SK-N-SH (cell line): Measurements from ENCODE around the gene NTM. TPM values are rescaled to one million over a fixed set of nuclear protein-coding genes. Genes with fewer than 3 reads are reported as not detected.

Experiments used
- CTCF ChIA-PET: fragments of 300-600, 350-600 bp; formaldehyde crosslinking; extraction: SDS; loops from one replicate; lab custom pipeline; 2021; lab: Yijun Ruan, JAX
- POLR2A ChIA-PET: fragments of 350-600 bp; sonication (Branson Sonifier 250); formaldehyde crosslinking; extraction: SDS; loops from one replicate; lab custom pipeline; 2020; ENCODE audit warnings: antibody characterized with exemption, inconsistent platforms; lab: Yijun Ruan, JAX
- DNase-seq: peaks from one replicate; pipeline ENCODE4 v3.0.0; 2012
- H2AFZ ChIP-seq: fragments of 200-600 bp; sonication (generic); 2 replicates; pipeline ENCODE4 v1.8.1; 2016; ENCODE audit warnings: antibody characterized with exemption, mild to moderate bottlenecking, low read depth
- H3F3A ChIP-seq: fragments of 200-600 bp; sonication (generic); replicated peaks from 2 replicates; pipeline ENCODE3; 2016; ENCODE audit warnings: antibody characterized with exemption, mild to moderate bottlenecking; ENCODE audit not compliant: insufficient read depth
- H3K27ac ChIP-seq, 2 experiments: fragments of 200-500 bp in 1 of 2; fragments of 200-600 bp in 1 of 2; sonication (Bioruptor generic) in 1 of 2; sonication (generic), shearing (Covaris generic) in 1 of 2; 2 replicates each; pipeline versions ENCODE4 v1.5.1 to v1.6.1; 2014 to 2016; ENCODE audit warnings: low read depth in 2 of 2, inconsistent platforms in 1 of 2, low read length in 1 of 2, mild to moderate bottlenecking in 1 of 2, mixed read lengths in 1 of 2
- H3K27me3 ChIP-seq: fragments of 200-600 bp; sonication (generic), shearing (Covaris generic); 2 replicates; pipeline ENCODE4 v1.6.1; 2016; ENCODE audit warnings: mixed run types; ENCODE audit not compliant: insufficient read depth
- H3K36me3 ChIP-seq, 2 experiments: fragments of 200-500 bp in 1 of 2; fragments of 200-600 bp in 1 of 2; sonication (Bioruptor generic) in 1 of 2; sonication (generic) in 1 of 2; replicated peaks in 1 of 2; 2 replicates each; pipeline versions ENCODE3 to v1.5.1; 2014 to 2016; ENCODE audit warnings: low read length in 1 of 2, mild to moderate bottlenecking in 1 of 2; ENCODE audit not compliant: insufficient read depth in 2 of 2, control insufficient read depth in 1 of 2
- H3K4me1 ChIP-seq, 2 experiments: fragments of 200-500 bp in 1 of 2; fragments of 200-600 bp in 1 of 2; sonication (Bioruptor generic) in 1 of 2; sonication (generic), shearing (Covaris generic) in 1 of 2; 2 replicates each; pipeline versions ENCODE4 v1.5.1 to v1.6.1; 2014 to 2016; ENCODE audit warnings: low read depth in 1 of 2, low read length in 1 of 2, mixed run types in 1 of 2; ENCODE audit not compliant: insufficient read depth in 2 of 2, control insufficient read depth in 1 of 2
- H3K4me2 ChIP-seq: fragments of 200-600 bp; sonication (generic), shearing (Covaris generic); 2 replicates; pipeline ENCODE4 v1.6.1; 2017; ENCODE audit warnings: mixed run types
- H3K4me3 ChIP-seq, 2 experiments: fragments of 200-500 bp in 1 of 2; fragments of 200-600 bp in 1 of 2; sonication (Bioruptor generic) in 1 of 2; sonication (generic), shearing (Covaris generic) in 1 of 2; 2 replicates each; pipeline versions ENCODE4 v1.5.1 to v1.8.1; 2014 to 2016; ENCODE audit warnings: low read depth in 2 of 2, inconsistent platforms in 1 of 2, low read length in 1 of 2, mild to moderate bottlenecking in 1 of 2, mixed read lengths in 1 of 2, moderate library complexity in 1 of 2
- H3K79me2 ChIP-seq: fragments of 200-600 bp; sonication (generic); 2 replicates; pipeline ENCODE4 v1.8.1; 2017; ENCODE audit warnings: mild to moderate bottlenecking; ENCODE audit not compliant: insufficient read depth
- H3K9ac ChIP-seq: fragments of 200-600 bp; sonication (generic); 2 replicates; pipeline ENCODE4 v1.6.1; 2017; ENCODE audit warnings: mixed run types
- H3K9me2 ChIP-seq: fragments of 200-600 bp; sonication (generic); 2 replicates; pipeline ENCODE4 v1.6.1; 2017; ENCODE audit warnings: mixed run types
- H3K9me3 ChIP-seq: fragments of 200-600 bp; sonication (generic); 2 replicates; pipeline ENCODE4 v1.6.1; 2017; ENCODE audit warnings: mixed run types, mild to moderate bottlenecking, moderate library complexity
- H4K20me1 ChIP-seq: fragments of 200-600 bp; sonication (generic); 2 replicates; pipeline ENCODE4 v1.6.1; 2017; ENCODE audit warnings: mild to moderate bottlenecking, mixed run types; ENCODE audit not compliant: insufficient read depth
- FOSL2 ChIP-seq: IDR thresholded peaks from 2 replicates; pipeline ENCODE4 v1.4.0; 2012; ENCODE audit warnings: low read depth, mild to moderate bottlenecking, moderate library complexity, borderline replicate concordance
- FOXM1 ChIP-seq: IDR thresholded peaks from 2 replicates; pipeline ENCODE4 v1.4.0; 2012; ENCODE audit warnings: low read depth, mild to moderate bottlenecking
- NFIC ChIP-seq: IDR thresholded peaks from 2 replicates; pipeline ENCODE4 v1.4.0; 2012; ENCODE audit warnings: borderline replicate concordance
- POLR2AphosphoS5 ChIP-seq: IDR thresholded peaks from 2 replicates; pipeline ENCODE4 v1.6.1; 2012; ENCODE audit warnings: low read depth, low read length
- RXRA ChIP-seq: IDR thresholded peaks from 2 replicates; pipeline ENCODE4 v1.4.0; 2012; ENCODE audit warnings: low read depth, mild to moderate bottlenecking, borderline replicate concordance
- SMC3 ChIP-seq: IDR thresholded peaks from 2 replicates; pipeline ENCODE4 v1.6.1; 2012; ENCODE audit warnings: low read depth, low read length, improper control_type of control experiment
- TAF1 ChIP-seq: IDR thresholded peaks from 2 replicates; pipeline ENCODE4 v1.6.1; 2012; ENCODE audit warnings: low read depth, mild to moderate bottlenecking, low read length, moderate library complexity, borderline replicate concordance
- YY1 ChIP-seq: IDR thresholded peaks from 2 replicates; pipeline ENCODE4 v1.4.0; 2012; ENCODE audit warnings: low read depth, mild to moderate bottlenecking
- WGBS: methylation state at CpG from one replicate; pipeline ENCODE4 v1.1.6; 2017; ENCODE audit warnings: low lambda C conversion rate; 5-methylcytosine and 5-hydroxymethylcytosine counted together
- polyA plus RNA-seq, 3 experiments: library from polyadenylated mRNA; depleted of rRNA; stranded (reverse); fragments of >200 nt; gene quantifications; 2 replicates each; pipeline ENCODE4 v1.2.3, GENCODE V29; 2012
- TF ChIP-seq, protein P1 (sequence below): IDR thresholded peaks from 2 replicates; pipeline ENCODE4; 2012
- TF ChIP-seq, protein P2 (sequence below): IDR thresholded peaks from 2 replicates; pipeline ENCODE4 v1.4.0; 2012; ENCODE audit warnings: low read depth, borderline replicate concordance
- TF ChIP-seq, protein P3 (sequence below): IDR thresholded peaks from 2 replicates; pipeline ENCODE4 v1.4.0; 2012; ENCODE audit warnings: low read depth, borderline replicate concordance

Gene NTM
- polyA plus RNA-seq, 1 of the 3 experiments (the other 2 are of a cell fraction): 20.0 TPM

DNA sequence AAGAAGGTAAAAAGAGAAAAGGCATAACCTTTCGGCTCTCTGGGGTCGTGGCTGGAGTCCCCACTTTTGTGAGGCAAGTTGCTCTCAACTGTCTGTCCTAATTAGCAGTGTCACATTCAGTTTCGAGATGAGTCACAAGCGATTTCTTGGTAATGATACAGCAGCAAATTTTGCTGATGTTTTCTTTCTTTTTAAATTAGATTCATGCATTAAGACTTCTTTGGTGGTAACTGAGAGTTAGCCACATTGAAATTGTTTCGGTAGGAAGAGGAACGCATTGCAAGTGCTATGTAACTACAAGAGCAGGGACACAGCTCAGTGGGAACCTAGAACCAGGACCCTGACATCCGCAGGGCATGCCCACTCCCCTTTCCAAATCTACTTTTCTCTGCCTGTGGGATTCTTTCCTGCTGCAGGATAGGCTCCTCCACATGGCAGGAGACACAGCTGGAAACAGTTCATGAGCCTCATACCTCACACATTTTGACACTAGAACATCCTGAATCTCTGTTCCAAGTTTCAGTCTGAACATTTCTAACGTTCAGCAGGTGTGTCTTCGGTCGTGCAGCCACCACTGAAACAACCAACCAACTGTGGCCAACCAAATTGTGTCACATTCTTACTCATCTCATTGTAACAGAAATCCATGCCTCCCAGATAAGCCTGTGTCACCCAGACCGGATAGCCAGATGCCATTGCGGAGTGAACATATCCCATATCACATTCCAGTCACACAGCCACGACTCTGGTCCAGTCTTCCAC is 987.6 kb downstream of the NTM start:
- H2AFZ ChIP-seq: peak overlapping the region; percentile 16; the same call in 1 of the 2 replicates
- H3K9me3 ChIP-seq: no peaks in the 10 kb centered on the region
- H3K36me3 ChIP-seq: no peaks in the 10 kb centered on the region
- H3K9me2 ChIP-seq: no peaks in the 10 kb centered on the region
- H3K4me3 ChIP-seq: no peak overlapping the region
- H3K9ac ChIP-seq: no peak overlapping the region
- no peaks in the 10 kb centered on the region for H4K20me1 ChIP-seq
- no peak overlapping the region for H3K4me2 ChIP-seq
- no peaks in the 10 kb centered on the region for H3K79me2 ChIP-seq
- CTCF ChIA-PET: no interaction called here
- no peak overlapping the region for H3K27ac ChIP-seq
- DNase-seq: no peak
- no peaks in the 10 kb centered on the region for H3F3A ChIP-seq
- no peak for TF ChIP-seq SMC3
- TF ChIP-seq, protein P1, sequence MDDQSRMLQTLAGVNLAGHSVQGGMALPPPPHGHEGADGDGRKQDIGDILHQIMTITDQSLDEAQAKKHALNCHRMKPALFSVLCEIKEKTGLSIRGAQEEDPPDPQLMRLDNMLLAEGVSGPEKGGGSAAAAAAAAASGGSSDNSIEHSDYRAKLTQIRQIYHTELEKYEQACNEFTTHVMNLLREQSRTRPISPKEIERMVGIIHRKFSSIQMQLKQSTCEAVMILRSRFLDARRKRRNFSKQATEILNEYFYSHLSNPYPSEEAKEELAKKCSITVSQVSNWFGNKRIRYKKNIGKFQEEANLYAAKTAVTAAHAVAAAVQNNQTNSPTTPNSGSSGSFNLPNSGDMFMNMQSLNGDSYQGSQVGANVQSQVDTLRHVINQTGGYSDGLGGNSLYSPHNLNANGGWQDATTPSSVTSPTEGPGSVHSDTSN: no peak
- WGBS: 31% methylated on average over 13 of the region's 13 CpGs
- no peaks in the 10 kb centered on the region; the same call in 1 of the 2 replicates for H3K27me3 ChIP-seq
- POLR2A ChIA-PET: no interaction called here
- no peaks in the 10 kb centered on the region for H3K4me1 ChIP-seq

DNA sequence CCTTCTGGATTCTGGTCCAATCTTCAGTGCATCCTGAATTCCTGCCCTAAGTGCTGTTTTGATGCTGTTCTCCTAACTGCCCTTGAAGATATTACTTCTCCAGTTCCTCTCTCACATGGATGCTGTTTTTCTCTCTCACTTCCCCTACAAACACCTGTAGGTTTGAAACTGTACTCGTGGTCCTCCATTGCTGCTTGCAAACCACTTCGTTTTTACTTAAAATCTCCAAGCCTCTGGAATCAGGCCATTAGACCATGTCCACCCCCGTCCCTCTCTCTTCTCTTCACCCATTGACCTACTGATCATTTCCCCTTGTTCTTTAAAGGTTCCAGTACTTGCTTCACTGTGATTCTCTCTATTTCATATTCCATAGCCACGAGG is 988.1 kb downstream of the NTM start:
- Histone ChIP-seq H3K27me3 (no peaks in the 10 kb centered on the region; the same call in 1 of the 2 replicates), H2AFZ (no peak overlapping the region; the same call in 1 of the 2 replicates), H3K9me2 (no peaks in the 10 kb centered on the region), H4K20me1 (no peaks in the 10 kb centered on the region), H3K9me3 (no peaks in the 10 kb centered on the region), H3K4me2 (no peak overlapping the region), H3K79me2 (no peaks in the 10 kb centered on the region), H3K4me1 (no peaks in the 10 kb centered on the region), H3F3A (no peaks in the 10 kb centered on the region), H3K4me3 (no peak overlapping the region), H3K36me3 (no peaks in the 10 kb centered on the region), H3K27ac (no peak overlapping the region), H3K9ac (no peak overlapping the region)
- no peak for DNase-seq
- ChIA-PET POLR2A (no interaction called here), CTCF (no interaction called here)
- WGBS: 3% methylated on average over 4 of the region's 4 CpGs
- TF ChIP-seq TAF1 (no peak), SMC3 (no peak), FOSL2 (no peak), FOXM1 (no peak), POLR2AphosphoS5 (no peak), YY1 (no peak), RXRA (no peak), NFIC (no peak)
- TF ChIP-seq, protein P2, sequence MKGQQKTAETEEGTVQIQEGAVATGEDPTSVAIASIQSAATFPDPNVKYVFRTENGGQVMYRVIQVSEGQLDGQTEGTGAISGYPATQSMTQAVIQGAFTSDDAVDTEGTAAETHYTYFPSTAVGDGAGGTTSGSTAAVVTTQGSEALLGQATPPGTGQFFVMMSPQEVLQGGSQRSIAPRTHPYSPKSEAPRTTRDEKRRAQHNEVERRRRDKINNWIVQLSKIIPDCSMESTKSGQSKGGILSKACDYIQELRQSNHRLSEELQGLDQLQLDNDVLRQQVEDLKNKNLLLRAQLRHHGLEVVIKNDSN: no peak
- TF ChIP-seq, protein P3, sequence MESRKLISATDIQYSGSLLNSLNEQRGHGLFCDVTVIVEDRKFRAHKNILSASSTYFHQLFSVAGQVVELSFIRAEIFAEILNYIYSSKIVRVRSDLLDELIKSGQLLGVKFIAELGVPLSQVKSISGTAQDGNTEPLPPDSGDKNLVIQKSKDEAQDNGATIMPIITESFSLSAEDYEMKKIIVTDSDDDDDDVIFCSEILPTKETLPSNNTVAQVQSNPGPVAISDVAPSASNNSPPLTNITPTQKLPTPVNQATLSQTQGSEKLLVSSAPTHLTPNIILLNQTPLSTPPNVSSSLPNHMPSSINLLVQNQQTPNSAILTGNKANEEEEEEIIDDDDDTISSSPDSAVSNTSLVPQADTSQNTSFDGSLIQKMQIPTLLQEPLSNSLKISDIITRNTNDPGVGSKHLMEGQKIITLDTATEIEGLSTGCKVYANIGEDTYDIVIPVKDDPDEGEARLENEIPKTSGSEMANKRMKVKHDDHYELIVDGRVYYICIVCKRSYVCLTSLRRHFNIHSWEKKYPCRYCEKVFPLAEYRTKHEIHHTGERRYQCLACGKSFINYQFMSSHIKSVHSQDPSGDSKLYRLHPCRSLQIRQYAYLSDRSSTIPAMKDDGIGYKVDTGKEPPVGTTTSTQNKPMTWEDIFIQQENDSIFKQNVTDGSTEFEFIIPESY: no peak
- TF ChIP-seq, protein P1: no peak
